Left ventricle myocardium inferior (tissue), 1 donor: Measurements from ENCODE around the gene PKD1. TPM values are rescaled to one million over a fixed set of nuclear protein-coding genes. Genes with fewer than 3 reads are reported as not detected.

Experiments used
- DNase-seq: peaks from one replicate; pipeline ENCODE4 v3.0.0-alpha.2; 2020
- H3K27ac ChIP-seq: fragments of 200-600 bp; replicated peaks from 2 replicates; pipeline ENCODE4 v1.8.0; 2021
- H3K27me3 ChIP-seq: fragments of 200-600 bp; 2 replicates; pipeline ENCODE4 v1.8.0; 2021; ENCODE audit warnings: low read depth
- H3K36me3 ChIP-seq: fragments of 200-600 bp; 2 replicates; pipeline ENCODE4 v1.8.0; 2021
- H3K4me1 ChIP-seq: fragments of 200-600 bp; 2 replicates; pipeline ENCODE4 v1.8.0; 2021
- H3K4me3 ChIP-seq: fragments of 200-600 bp; 2 replicates; pipeline ENCODE4 v1.8.0; 2021; ENCODE audit warnings: mild to moderate bottlenecking, moderate library complexity
- H3K9me3 ChIP-seq: fragments of 200-600 bp; replicated peaks from 2 replicates; pipeline ENCODE4 v1.8.0; 2021
- CTCF ChIP-seq: fragments of 200-600 bp; IDR thresholded peaks from 2 replicates; pipeline ENCODE4 v1.8.0; 2021; ENCODE audit warnings: antibody characterized with exemption, mild to moderate bottlenecking, borderline replicate concordance
- intact Hi-C: fragments of 100-400 bp; cut with micrococcal nuclease; formaldehyde crosslinking; loops from one replicate; pipeline ENCODE4 v1.11.0; 2022
- total RNA-seq: library from RNA; stranded (reverse); fragmentation: NEBNext Ultra II Directional; extraction: Animal tissue kit (Norgen Biotek cat#: 25700); gene quantifications from one replicate; pipeline ENCODE4 v1.2.1, GENCODE V29; 2021
- donor health status: DM: no; HTN: yes; CAD: no; lungs with severe emphysema.

PKD1 gene
- total RNA-seq, 1 donor from 2014 or later, result 83.9 TPM

- intact Hi-C loops, result no loop called here
- no peaks in the 10 kb centered on the region for H3K9me3 ChIP-seq
- H3K36me3 ChIP-seq, result peaks cover 95% of the 10 kb centered on the region
- no peak overlapping the region for H3K27ac ChIP-seq
- H3K27me3 ChIP-seq, result no peaks in the 10 kb centered on the region
- TF ChIP-seq CTCF, result no peak
- no peak overlapping the region for H3K4me3 ChIP-seq
- DNase-seq, result no peak
- no peaks in the 10 kb centered on the region for H3K4me1 ChIP-seq
Observed at GRCh38 chr16:2063861-2064260, 71.8 kb downstream of the PKD1 start.

- intact Hi-C loops, result no loop called here
- H3K36me3 ChIP-seq, result peaks cover 94% of the 10 kb centered on the region
- DNase-seq, result no peak
Observed at GRCh38 chr16:2062801-2063200, 72.9 kb downstream of the PKD1 start.

GRCh38 chr16:2061526-2061925 lies 74.2 kb downstream of the PKD1 start:
- no peak overlapping the region for H3K4me3 ChIP-seq
- no peak for DNase-seq
- TF ChIP-seq CTCF, result no peak
- peaks cover 91% of the 10 kb centered on the region for H3K36me3 ChIP-seq
- H3K27me3 ChIP-seq, result no peaks in the 10 kb centered on the region
- no peaks in the 10 kb centered on the region for H3K4me1 ChIP-seq
- no peak overlapping the region for H3K27ac ChIP-seq
- intact Hi-C loops, result no loop called here
- no peaks in the 10 kb centered on the region for H3K9me3 ChIP-seq

More at GRCh38 chr16:2062801-2063200, 72.9 kb downstream of the PKD1 start:
- no peak for TF ChIP-seq CTCF
- Histone ChIP-seq H3K27me3 (no peaks in the 10 kb centered on the region), H3K4me1 (no peaks in the 10 kb centered on the region), H3K27ac (no peak overlapping the region), H3K9me3 (no peaks in the 10 kb centered on the region), H3K4me3 (no peak overlapping the region)

- intact Hi-C loops, result no loop called here
Observed at GRCh38 chr16:2061023-2061422, 74.7 kb downstream of the PKD1 start.

GRCh38 chr16:2060346-2060745 lies 75.4 kb downstream of the PKD1 start:
- Histone ChIP-seq H3K9me3 (no peaks in the 10 kb centered on the region), H3K4me3 (no peak overlapping the region), H3K27ac (no peak overlapping the region), H3K27me3 (no peaks in the 10 kb centered on the region), H3K4me1 (no peaks in the 10 kb centered on the region), H3K36me3 (peaks cover 81% of the 10 kb centered on the region)
- intact Hi-C loops, result no loop called here
- no peak for DNase-seq
- TF ChIP-seq CTCF, result no peak

More at GRCh38 chr16:2061023-2061422, 74.7 kb downstream of the PKD1 start:
- Histone ChIP-seq H3K4me3 (no peak overlapping the region), H3K36me3 (peaks cover 87% of the 10 kb centered on the region), H3K27me3 (no peaks in the 10 kb centered on the region), H3K27ac (no peak overlapping the region), H3K4me1 (no peaks in the 10 kb centered on the region), H3K9me3 (no peaks in the 10 kb centered on the region)
- no peak for DNase-seq
- TF ChIP-seq CTCF, result no peak

- Histone ChIP-seq H3K4me1 (no peaks in the 10 kb centered on the region), H3K36me3 (peaks cover 83% of the 10 kb centered on the region), H3K4me3 (no peak overlapping the region), H3K27me3 (no peaks in the 10 kb centered on the region), H3K9me3 (no peaks in the 10 kb centered on the region), H3K27ac (no peak overlapping the region)
- intact Hi-C loops, result no loop called here
- no peak for DNase-seq
- no peak for TF ChIP-seq CTCF
Observed at GRCh38 chr16:2058872-2059271, 76.8 kb downstream of the PKD1 start.
